Pulmonary artery endothelial cell (primary cell): ENCODE data around the gene L3MBTL2. TPM values are rescaled to one million over a fixed set of nuclear protein-coding genes. Genes with fewer than 3 reads are reported as not detected.

ENCODE experiments used
- DNase-seq: peaks from one replicate; pipeline ENCODE4 v3.0.0-alpha.2; 2011; ENCODE audit warnings: low read depth, low spot score
- total RNA-seq: library from RNA; depleted of rRNA; stranded (reverse); fragments of >200 nt; gene quantifications from 2 replicates; pipeline ENCODE4 v1.2.3, GENCODE V29; 2014

The L3MBTL2 gene
- total RNA-seq, 1 donor from 2014 or later, result 30.2 TPM

- no peak for DNase-seq
Observed at GRCh38 chr22:41267958-41268357, 62.8 kb downstream of the L3MBTL2 start.

GRCh38 chr22:41271787-41272186 lies 66.7 kb downstream of the L3MBTL2 start:
- DNase-seq, result no peak

- DNase-seq, result no peak
Observed at GRCh38 chr22:41273128-41273527, 68.0 kb downstream of the L3MBTL2 start.

GRCh38 chr22:41274856-41275255 lies 69.7 kb downstream of the L3MBTL2 start:
- no peak for DNase-seq

- no peak for DNase-seq
Observed at GRCh38 chr22:41280065-41280464, 75.0 kb downstream of the L3MBTL2 start.

GRCh38 chr22:41280854-41281253 lies 75.7 kb downstream of the L3MBTL2 start:
- DNase-seq, result no peak

Other genes starting within 250 kb of the L3MBTL2 start
- 21.8 and 37.5 TPM in 2 replicates for gene EP300, start 112.7 kb upstream of the L3MBTL2 start, total RNA-seq
- 0.66 and 0.74 TPM in 2 replicates for gene CHADL, start 35.6 kb downstream of the L3MBTL2 start, total RNA-seq
- 120 and 191 TPM in 2 replicates for gene RANGAP1, start 80.9 kb downstream of the L3MBTL2 start, total RNA-seq
- gene ZC3H7B, start 96.2 kb downstream of the L3MBTL2 start, total RNA-seq, result 63.9 and 108 TPM in 2 replicates
- 2.7 and 4.0 TPM in 2 replicates for gene TEF, start 176.6 kb downstream of the L3MBTL2 start, total RNA-seq
- gene TOB2, start 241.5 kb downstream of the L3MBTL2 start, total RNA-seq, result 17.1 and 25.4 TPM in 2 replicates